HL-60 (cell line): ENCODE results near the gene LCNL1.

Experiments
- GABPA ChIP-seq: IDR thresholded peaks from 2 replicates; pipeline ENCODE4 v1.6.1; 2012; ENCODE audit warnings: low read depth
- POLR2AphosphoS5 ChIP-seq: IDR thresholded peaks from 2 replicates; pipeline ENCODE4 v1.6.1; 2012; ENCODE audit warnings: low read depth
- TF ChIP-seq, protein P1 (sequence below): IDR thresholded peaks from one replicate; pipeline ENCODE4 v1.5.1; 2011; ENCODE audit warnings: low read length, control low read depth, inconsistent platforms; ENCODE audit not compliant: insufficient read depth
- TF ChIP-seq, protein P2 (sequence below): IDR thresholded peaks from 2 replicates; pipeline ENCODE4 v1.6.1; 2012; ENCODE audit warnings: low read depth; ENCODE audit not compliant: insufficient replicate concordance

DNA sequence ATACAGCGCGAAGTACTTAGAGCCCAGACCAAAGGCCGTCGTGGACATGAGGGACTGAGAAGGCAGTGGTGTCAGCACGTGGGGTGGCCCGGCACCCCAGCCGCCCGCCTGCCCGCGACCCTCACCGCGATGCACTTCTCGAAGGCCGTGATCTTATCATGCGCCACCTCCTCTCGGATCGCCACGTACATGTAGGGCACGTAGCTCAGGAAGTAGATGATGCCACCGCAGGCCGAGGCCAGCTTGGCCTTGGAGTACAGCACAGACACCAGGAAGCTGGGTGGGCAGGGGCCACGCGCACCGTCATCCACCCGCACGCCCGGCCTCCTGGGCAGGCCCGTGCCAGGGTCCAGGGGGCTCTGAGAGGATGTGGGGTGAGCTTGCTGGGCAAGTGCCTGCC, 34.3 kb downstream of the LCNL1 start:
- TF ChIP-seq, protein P1, sequence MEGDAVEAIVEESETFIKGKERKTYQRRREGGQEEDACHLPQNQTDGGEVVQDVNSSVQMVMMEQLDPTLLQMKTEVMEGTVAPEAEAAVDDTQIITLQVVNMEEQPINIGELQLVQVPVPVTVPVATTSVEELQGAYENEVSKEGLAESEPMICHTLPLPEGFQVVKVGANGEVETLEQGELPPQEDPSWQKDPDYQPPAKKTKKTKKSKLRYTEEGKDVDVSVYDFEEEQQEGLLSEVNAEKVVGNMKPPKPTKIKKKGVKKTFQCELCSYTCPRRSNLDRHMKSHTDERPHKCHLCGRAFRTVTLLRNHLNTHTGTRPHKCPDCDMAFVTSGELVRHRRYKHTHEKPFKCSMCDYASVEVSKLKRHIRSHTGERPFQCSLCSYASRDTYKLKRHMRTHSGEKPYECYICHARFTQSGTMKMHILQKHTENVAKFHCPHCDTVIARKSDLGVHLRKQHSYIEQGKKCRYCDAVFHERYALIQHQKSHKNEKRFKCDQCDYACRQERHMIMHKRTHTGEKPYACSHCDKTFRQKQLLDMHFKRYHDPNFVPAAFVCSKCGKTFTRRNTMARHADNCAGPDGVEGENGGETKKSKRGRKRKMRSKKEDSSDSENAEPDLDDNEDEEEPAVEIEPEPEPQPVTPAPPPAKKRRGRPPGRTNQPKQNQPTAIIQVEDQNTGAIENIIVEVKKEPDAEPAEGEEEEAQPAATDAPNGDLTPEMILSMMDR, result no peak
- no peak for TF ChIP-seq GABPA
- TF ChIP-seq, protein P2, sequence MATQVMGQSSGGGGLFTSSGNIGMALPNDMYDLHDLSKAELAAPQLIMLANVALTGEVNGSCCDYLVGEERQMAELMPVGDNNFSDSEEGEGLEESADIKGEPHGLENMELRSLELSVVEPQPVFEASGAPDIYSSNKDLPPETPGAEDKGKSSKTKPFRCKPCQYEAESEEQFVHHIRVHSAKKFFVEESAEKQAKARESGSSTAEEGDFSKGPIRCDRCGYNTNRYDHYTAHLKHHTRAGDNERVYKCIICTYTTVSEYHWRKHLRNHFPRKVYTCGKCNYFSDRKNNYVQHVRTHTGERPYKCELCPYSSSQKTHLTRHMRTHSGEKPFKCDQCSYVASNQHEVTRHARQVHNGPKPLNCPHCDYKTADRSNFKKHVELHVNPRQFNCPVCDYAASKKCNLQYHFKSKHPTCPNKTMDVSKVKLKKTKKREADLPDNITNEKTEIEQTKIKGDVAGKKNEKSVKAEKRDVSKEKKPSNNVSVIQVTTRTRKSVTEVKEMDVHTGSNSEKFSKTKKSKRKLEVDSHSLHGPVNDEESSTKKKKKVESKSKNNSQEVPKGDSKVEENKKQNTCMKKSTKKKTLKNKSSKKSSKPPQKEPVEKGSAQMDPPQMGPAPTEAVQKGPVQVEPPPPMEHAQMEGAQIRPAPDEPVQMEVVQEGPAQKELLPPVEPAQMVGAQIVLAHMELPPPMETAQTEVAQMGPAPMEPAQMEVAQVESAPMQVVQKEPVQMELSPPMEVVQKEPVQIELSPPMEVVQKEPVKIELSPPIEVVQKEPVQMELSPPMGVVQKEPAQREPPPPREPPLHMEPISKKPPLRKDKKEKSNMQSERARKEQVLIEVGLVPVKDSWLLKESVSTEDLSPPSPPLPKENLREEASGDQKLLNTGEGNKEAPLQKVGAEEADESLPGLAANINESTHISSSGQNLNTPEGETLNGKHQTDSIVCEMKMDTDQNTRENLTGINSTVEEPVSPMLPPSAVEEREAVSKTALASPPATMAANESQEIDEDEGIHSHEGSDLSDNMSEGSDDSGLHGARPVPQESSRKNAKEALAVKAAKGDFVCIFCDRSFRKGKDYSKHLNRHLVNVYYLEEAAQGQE, result no peak
- no peak for TF ChIP-seq POLR2AphosphoS5
